AG10803 (cell line): Measurements from ENCODE around the gene PARG.
A peak's percentile ranks its signal among the peaks of the same experiment; 100 is the strongest.
"Not testable (repeated sequence)": the region's sequence is repeated elsewhere in the genome, so short reads cannot be mapped to it uniquely, and the experiment has no call there.

Experiments
- DNase-seq: peaks from one replicate; pipeline ENCODE4 v3.0.0; 2010; ENCODE audit warnings: low read depth
- H3K4me3 ChIP-seq: 2 replicates; pipeline ENCODE4 v1.5.1; 2011; ENCODE audit warnings: mild to moderate bottlenecking, low read length, control low read depth
- CTCF ChIP-seq: conservative IDR thresholded peaks from 2 replicates; pipeline ENCODE4 v1.5.1; 2011; ENCODE audit warnings: mild to moderate bottlenecking, low read length, control low read depth, inconsistent platforms

Gene PARG

GRCh38 chr10:49941447-49942338, at the start of gene PARG, which contains the start of gene TIMM23B:
PARG (minus strand) TSS chr10:49942027; CDS start chr10:49941725, 302 bp downstream.
TIMM23B (plus strand) TSS chr10:49942053; CDS start chr10:49942195, 142 bp downstream.
- peak within 1 kb of the TSS; percentile 78 for H3K4me3 ChIP-seq
- DNase-seq, result peak; percentile 75

GRCh38 chr10:49988376-49988775, 46.5 kb upstream of the PARG start, which contains the start of gene AGAP6:
AGAP6 (plus strand) TSS chr10:49988406; CDS start chr10:49988716, 310 bp downstream.
- not testable (repeated sequence) for H3K4me3 ChIP-seq

GRCh38 chr10:49987207-49987606, 45.4 kb upstream of the PARG start:
- not testable (repeated sequence) for H3K4me3 ChIP-seq, DNase-seq

More at GRCh38 chr10:49988376-49988775, 46.5 kb upstream of the PARG start, which contains the start of gene AGAP6:
- not testable (repeated sequence) for DNase-seq

- DNase-seq, H3K4me3 ChIP-seq: not testable (repeated sequence)
Measured at GRCh38 chr10:49977756-49978155, 35.9 kb upstream of the PARG start.

- DNase-seq, H3K4me3 ChIP-seq: not testable (repeated sequence)
Measured at GRCh38 chr10:49972094-49972493, 30.3 kb upstream of the PARG start.

GRCh38 chr10:49971466-49971865, 29.6 kb upstream of the PARG start:
- not testable (repeated sequence) for H3K4me3 ChIP-seq, DNase-seq

GRCh38 chr10:49970331-49970857, 28.6 kb upstream of the PARG start:
- H3K4me3 ChIP-seq, DNase-seq: not testable (repeated sequence)

GRCh38 chr10:49953122-49953521, 11.3 kb upstream of the PARG start:
- not testable (repeated sequence) for H3K4me3 ChIP-seq
- TF ChIP-seq CTCF, result peak; percentile 18
- peak; percentile 44 for DNase-seq

GRCh38 chr10:49952006-49952405, 10.2 kb upstream of the PARG start:
- not testable (repeated sequence) for H3K4me3 ChIP-seq, DNase-seq

GRCh38 chr10:49948737-49949136, 6.9 kb upstream of the PARG start:
- DNase-seq, H3K4me3 ChIP-seq: not testable (repeated sequence)

- not testable (repeated sequence) for H3K4me3 ChIP-seq, DNase-seq
Measured at GRCh38 chr10:49948142-49948541, 6.3 kb upstream of the PARG start.

GRCh38 chr10:49943607-49944006, 1.8 kb upstream of the PARG start:
- not testable (repeated sequence) for DNase-seq, H3K4me3 ChIP-seq

- DNase-seq, result not testable (repeated sequence)
- peak overlapping the region; percentile 78 for H3K4me3 ChIP-seq
Measured at GRCh38 chr10:49942339-49942705, 495 bp upstream of the PARG start.

GRCh38 chr10:49931959-49932728, 9.7 kb downstream of the PARG start:
- not testable (repeated sequence) for DNase-seq, H3K4me3 ChIP-seq

GRCh38 chr10:49931276-49931675, 10.6 kb downstream of the PARG start:
- not testable (repeated sequence) for DNase-seq, H3K4me3 ChIP-seq

GRCh38 chr10:49923572-49923971, 18.3 kb downstream of the PARG start:
- DNase-seq, H3K4me3 ChIP-seq: not testable (repeated sequence)

- not testable (repeated sequence) for H3K4me3 ChIP-seq, DNase-seq
Measured at GRCh38 chr10:49922041-49922440, 19.8 kb downstream of the PARG start.

GRCh38 chr10:49917927-49918326, 23.9 kb downstream of the PARG start:
- DNase-seq, result not testable (repeated sequence)

More at GRCh38 chr10:49917927-49918326, 23.9 kb downstream of the PARG start:
- H3K4me3 ChIP-seq, result not testable (repeated sequence)
